ENCODE data around the gene ZNF391.
"Not testable (repeated sequence)": the region's sequence is repeated elsewhere in the genome, so short reads cannot be mapped to it uniquely, and the experiment has no call there.

Gene ZNF391

GRCh38 chr6:27388293-27389197, at the start of gene ZNF391:
TSS of gene ZNF391 (plus strand) at chr6:27388759. CDS start at chr6:27400371, 11,612 bp downstream.
- H3K36me3 ChIP-seq (ENCODE audit: insufficient read depth, low read length) = no peaks in the 10 kb centered on the region
- H3K79me2 ChIP-seq (ENCODE audit: control insufficient read depth, insufficient read depth, low read length, unreplicated experiment) = no peaks in the 10 kb centered on the region
- H3K4me1 ChIP-seq (ENCODE audit: control insufficient read depth, insufficient read depth, low read length, unreplicated experiment) = no peaks in the 10 kb centered on the region
- no peaks in the 10 kb centered on the region for H3K27me3 ChIP-seq (ENCODE audit: insufficient read depth, low read length)
- peak within 1 kb of the TSS; percentile 100 for H2AFZ ChIP-seq (ENCODE audit: low read length, unreplicated experiment)
- H3K4me3 ChIP-seq (ENCODE audit: low read depth, low read length) = peak within 1 kb of the TSS; percentile 94
- peak within 1 kb of the TSS; percentile 58 for H3K27ac ChIP-seq (ENCODE audit: low read depth, low read length)

- no peaks in the 10 kb centered on the region for H3K36me3 ChIP-seq (ENCODE audit: insufficient read depth, low read length)
- H3K4me1 ChIP-seq (ENCODE audit: control insufficient read depth, insufficient read depth, low read length, unreplicated experiment) = no peaks in the 10 kb centered on the region
- H3K79me2 ChIP-seq (ENCODE audit: control insufficient read depth, insufficient read depth, low read length, unreplicated experiment) = no peaks in the 10 kb centered on the region
- peaks cover 23% of the 10 kb centered on the region for H3K27me3 ChIP-seq (ENCODE audit: insufficient read depth, low read length)
- no peak overlapping the region for H2AFZ ChIP-seq (ENCODE audit: low read length, unreplicated experiment)
- H3K27ac ChIP-seq (ENCODE audit: low read depth, low read length) = no peak overlapping the region
- H3K4me3 ChIP-seq (ENCODE audit: low read depth, low read length) = no peak overlapping the region
These were observed 35.7 kb upstream of the ZNF391 start for GRCh38 chr6:27352850-27353249.

- H3K79me2 ChIP-seq (ENCODE audit: control insufficient read depth, insufficient read depth, low read length, unreplicated experiment) = no peaks in the 10 kb centered on the region
These were observed 29.8 kb upstream of the ZNF391 start for GRCh38 chr6:27358786-27359185.

GRCh38 chr6:27359231-27359630, 29.3 kb upstream of the ZNF391 start:
- H3K79me2 ChIP-seq (ENCODE audit: control insufficient read depth, insufficient read depth, low read length, unreplicated experiment) = no peaks in the 10 kb centered on the region
- H3K4me1 ChIP-seq (ENCODE audit: control insufficient read depth, insufficient read depth, low read length, unreplicated experiment) = no peaks in the 10 kb centered on the region
- H3K36me3 ChIP-seq (ENCODE audit: insufficient read depth, low read length) = no peaks in the 10 kb centered on the region
- no peak overlapping the region for H3K27ac ChIP-seq (ENCODE audit: low read depth, low read length)
- H2AFZ ChIP-seq (ENCODE audit: low read length, unreplicated experiment) = no peak overlapping the region
- H3K4me3 ChIP-seq (ENCODE audit: low read depth, low read length) = no peak overlapping the region
- H3K27me3 ChIP-seq (ENCODE audit: insufficient read depth, low read length) = peaks cover 5% of the 10 kb centered on the region; the same call in 1 of the 2 replicates

More at GRCh38 chr6:27358786-27359185, 29.8 kb upstream of the ZNF391 start:
- no peak overlapping the region for H2AFZ ChIP-seq (ENCODE audit: low read length, unreplicated experiment)
- no peak overlapping the region for H3K4me3 ChIP-seq (ENCODE audit: low read depth, low read length)
- no peaks in the 10 kb centered on the region for H3K36me3 ChIP-seq (ENCODE audit: insufficient read depth, low read length)
- H3K27me3 ChIP-seq (ENCODE audit: insufficient read depth, low read length) = peaks cover 8% of the 10 kb centered on the region; the same call in 1 of the 2 replicates
- no peak overlapping the region for H3K27ac ChIP-seq (ENCODE audit: low read depth, low read length)
- H3K4me1 ChIP-seq (ENCODE audit: control insufficient read depth, insufficient read depth, low read length, unreplicated experiment) = no peaks in the 10 kb centered on the region

GRCh38 chr6:27368202-27368601, 20.4 kb upstream of the ZNF391 start:
- no peaks in the 10 kb centered on the region for H3K4me1 ChIP-seq (ENCODE audit: control insufficient read depth, insufficient read depth, low read length, unreplicated experiment)
- H3K79me2 ChIP-seq (ENCODE audit: control insufficient read depth, insufficient read depth, low read length, unreplicated experiment) = no peaks in the 10 kb centered on the region
- H3K27me3 ChIP-seq (ENCODE audit: insufficient read depth, low read length) = no peaks in the 10 kb centered on the region
- H3K36me3 ChIP-seq (ENCODE audit: insufficient read depth, low read length) = no peaks in the 10 kb centered on the region
- H3K4me3 ChIP-seq (ENCODE audit: low read depth, low read length) = no peak overlapping the region
- H3K27ac ChIP-seq (ENCODE audit: low read depth, low read length) = no peak overlapping the region
- H2AFZ ChIP-seq (ENCODE audit: low read length, unreplicated experiment) = no peak overlapping the region

GRCh38 chr6:27370391-27370790, 18.2 kb upstream of the ZNF391 start:
- Histone ChIP-seq H3K27ac (ENCODE audit: low read depth, low read length) (no peak overlapping the region), H3K4me3 (ENCODE audit: low read depth, low read length) (no peak overlapping the region), H3K27me3 (ENCODE audit: insufficient read depth, low read length) (no peaks in the 10 kb centered on the region), H3K79me2 (ENCODE audit: control insufficient read depth, insufficient read depth, low read length, unreplicated experiment) (no peaks in the 10 kb centered on the region), H3K36me3 (ENCODE audit: insufficient read depth, low read length) (no peaks in the 10 kb centered on the region), H2AFZ (ENCODE audit: low read length, unreplicated experiment) (no peak overlapping the region), H3K4me1 (ENCODE audit: control insufficient read depth, insufficient read depth, low read length, unreplicated experiment) (no peaks in the 10 kb centered on the region)

GRCh38 chr6:27374824-27375612, 13.5 kb upstream of the ZNF391 start:
- Histone ChIP-seq H2AFZ (ENCODE audit: low read length, unreplicated experiment) (peak overlapping the region; percentile 92), H3K4me1 (ENCODE audit: control insufficient read depth, insufficient read depth, low read length, unreplicated experiment) (no peaks in the 10 kb centered on the region), H3K4me3 (ENCODE audit: low read depth, low read length) (peak overlapping the region; percentile 78), H3K36me3 (ENCODE audit: insufficient read depth, low read length) (no peaks in the 10 kb centered on the region), H3K27ac (ENCODE audit: low read depth, low read length) (no peak overlapping the region), H3K79me2 (ENCODE audit: control insufficient read depth, insufficient read depth, low read length, unreplicated experiment) (no peaks in the 10 kb centered on the region), H3K27me3 (ENCODE audit: insufficient read depth, low read length) (no peaks in the 10 kb centered on the region)

GRCh38 chr6:27375613-27376079, 12.9 kb upstream of the ZNF391 start:
- H3K79me2 ChIP-seq (ENCODE audit: control insufficient read depth, insufficient read depth, low read length, unreplicated experiment) = no peaks in the 10 kb centered on the region
- H3K4me1 ChIP-seq (ENCODE audit: control insufficient read depth, insufficient read depth, low read length, unreplicated experiment) = no peaks in the 10 kb centered on the region
- peak overlapping the region; percentile 78 for H3K4me3 ChIP-seq (ENCODE audit: low read depth, low read length)
- no peak overlapping the region for H3K27ac ChIP-seq (ENCODE audit: low read depth, low read length)
- no peaks in the 10 kb centered on the region for H3K27me3 ChIP-seq (ENCODE audit: insufficient read depth, low read length)
- H2AFZ ChIP-seq (ENCODE audit: low read length, unreplicated experiment) = peak overlapping the region; percentile 92
- H3K36me3 ChIP-seq (ENCODE audit: insufficient read depth, low read length) = no peaks in the 10 kb centered on the region

GRCh38 chr6:27378406-27378805, 10.2 kb upstream of the ZNF391 start:
- not testable (repeated sequence) for H3K36me3 ChIP-seq (ENCODE audit: insufficient read depth, low read length)

GRCh38 chr6:27381001-27381400, 7.6 kb upstream of the ZNF391 start:
- not testable (repeated sequence) for H2AFZ ChIP-seq (ENCODE audit: low read length, unreplicated experiment); H3K4me3 ChIP-seq (ENCODE audit: low read depth, low read length); H3K4me1 ChIP-seq (ENCODE audit: control insufficient read depth, insufficient read depth, low read length, unreplicated experiment); H3K36me3 ChIP-seq (ENCODE audit: insufficient read depth, low read length); H3K79me2 ChIP-seq (ENCODE audit: control insufficient read depth, insufficient read depth, low read length, unreplicated experiment); H3K27me3 ChIP-seq (ENCODE audit: insufficient read depth, low read length); H3K27ac ChIP-seq (ENCODE audit: low read depth, low read length)

More at GRCh38 chr6:27378406-27378805, 10.2 kb upstream of the ZNF391 start:
- H3K4me3 ChIP-seq (ENCODE audit: low read depth, low read length); H3K4me1 ChIP-seq (ENCODE audit: control insufficient read depth, insufficient read depth, low read length, unreplicated experiment); H3K79me2 ChIP-seq (ENCODE audit: control insufficient read depth, insufficient read depth, low read length, unreplicated experiment); H3K27ac ChIP-seq (ENCODE audit: low read depth, low read length); H3K27me3 ChIP-seq (ENCODE audit: insufficient read depth, low read length); H2AFZ ChIP-seq (ENCODE audit: low read length, unreplicated experiment): not testable (repeated sequence)

All from ACC112 (cell line).